ENCODE data around the gene MYNN.

The MYNN gene

GRCh38 chr3:169750665-169751064 lies 22.5 kb upstream of the MYNN start:
- no peak for TF ChIP-seq CTCF (IDR thresholded peaks at IDR 0.05; ENCODE audit: insufficient read depth, low read length, missing control alignments)
- POLR2A ChIA-PET, result no interaction called here
- DNase-seq (ENCODE audit: low read depth, low spot score), result no peak
- H3K4me3 ChIP-seq (ENCODE audit: low read depth, low read length), result no peak overlapping the region
- CTCF ChIA-PET, result no interaction called here

GRCh38 chr3:169751875-169752274 lies 21.3 kb upstream of the MYNN start:
- no peak for TF ChIP-seq CTCF (IDR thresholded peaks at IDR 0.05; ENCODE audit: insufficient read depth, low read length, missing control alignments)
- no peak overlapping the region for H3K4me3 ChIP-seq (ENCODE audit: low read depth, low read length)
- ChIA-PET POLR2A (no interaction called here), CTCF (interaction anchor here (1.0 kb wide), 1 partner anchor 11 kb away, joined by 3 read pairs; no protein-coding TSS in a partner anchor)
- DNase-seq (ENCODE audit: low read depth, low spot score), result no peak

- H3K4me3 ChIP-seq (ENCODE audit: low read depth, low read length), result no peak overlapping the region
- ChIA-PET CTCF (interaction anchor here (1.1 kb wide), 1 partner anchor 10 kb away, joined by 3 read pairs; no protein-coding TSS in a partner anchor), POLR2A (no interaction called here)
- no peak for TF ChIP-seq CTCF (IDR thresholded peaks at IDR 0.05; ENCODE audit: insufficient read depth, low read length, missing control alignments)
- no peak for DNase-seq (ENCODE audit: low read depth, low spot score)
These were observed 18.5 kb upstream of the MYNN start for GRCh38 chr3:169754711-169755110.

- DNase-seq (ENCODE audit: low read depth, low spot score), result no peak
- ChIA-PET CTCF (interaction anchor here (0.8 to 1.1 kb wide), 2 partner anchors 9 to 10 kb away, joined by 3 read pairs; no protein-coding TSS in a partner anchor), POLR2A (no interaction called here)
- TF ChIP-seq CTCF (IDR thresholded peaks at IDR 0.05; ENCODE audit: insufficient read depth, low read length, missing control alignments), result no peak
- H3K4me3 ChIP-seq (ENCODE audit: low read depth, low read length), result no peak overlapping the region
These were observed 17.7 kb upstream of the MYNN start for GRCh38 chr3:169755488-169755887.

- ChIA-PET CTCF (no interaction called here), POLR2A (no interaction called here)
- TF ChIP-seq CTCF (IDR thresholded peaks at IDR 0.05; ENCODE audit: insufficient read depth, low read length, missing control alignments), result no peak
- H3K4me3 ChIP-seq (ENCODE audit: low read depth, low read length), result no peak overlapping the region
- no peak for DNase-seq (ENCODE audit: low read depth, low spot score)
These were observed 14.7 kb upstream of the MYNN start for GRCh38 chr3:169758359-169758994.

- ChIA-PET CTCF (interaction anchor here (1.5 kb wide), 1 partner anchor 10 kb away, joined by 3 read pairs; the partner anchor contains the start of gene ACTRT3), POLR2A (no interaction called here)
- no peak for TF ChIP-seq CTCF (IDR thresholded peaks at IDR 0.05; ENCODE audit: insufficient read depth, low read length, missing control alignments)
- H3K4me3 ChIP-seq (ENCODE audit: low read depth, low read length), result no peak overlapping the region
- no peak for DNase-seq (ENCODE audit: low read depth, low spot score)
These were observed 13.9 kb upstream of the MYNN start for GRCh38 chr3:169759256-169759655.
